Pancreas (tissue), 10 donors: ENCODE results near the gene C1QL4. TPM values are rescaled to one million over a fixed set of nuclear protein-coding genes. Genes with fewer than 3 reads are reported as not detected.

Source experiments
- ATAC-seq, 4 donors: fragments of 200-7000 bp; cut with Tn5 transposase; one replicate each; pipeline versions ENCODE4 v1.8.0 to v1.9.1; 2020; ENCODE audit warnings: mild to moderate bottlenecking in 4 of 4, moderate library complexity in 4 of 4
- DNase-seq, 6 donors: peaks; one replicate each; pipeline ENCODE4 v3.0.0-alpha.2; 2020
- FAIRE-seq: peaks from 2 replicates; lab custom pipeline; 2012; peaks lifted over from hg19 to GRCh38; lab: Jason Lieb, UNC
- H3K27ac ChIP-seq, 4 donors: fragments of 200-600 bp; sonication (generic); 1 replicate in 3 of 4; 2 replicates in 1 of 4; pipeline versions ENCODE4 v1.5.0 to v1.8.0; 2020
- H3K27me3 ChIP-seq, 4 donors: fragments of 200-600 bp; one replicate each; pipeline ENCODE4 v1.8.0; 2021
- H3K36me3 ChIP-seq, 3 donors: fragments of 200-600 bp; sonication (generic) in 1 of 3; one replicate each; pipeline versions ENCODE4 v1.5.0 to v1.8.0; 2020 to 2021
- H3K4me1 ChIP-seq, 3 donors: fragments of 200-600 bp; one replicate each; pipeline ENCODE4 v1.8.0; 2021
- H3K4me3 ChIP-seq, 4 donors: fragments of 200-600 bp; sonication (generic) in 2 of 4; one replicate each; pipeline versions ENCODE4 v1.5.0 to v1.8.0; 2020 to 2021
- H3K9me3 ChIP-seq, 4 donors: fragments of 200-600 bp; one replicate each; pipeline ENCODE4 v1.8.0; 2021
- WGBS, 2 donors: extraction: QIAGEN DNeasy Blood & Tissue Kit; methylation state at CpG; one replicate each; pipeline ENCODE4 v1.1.7; 2013; 5-methylcytosine and 5-hydroxymethylcytosine counted together
- intact Hi-C, 3 donors: fragments of 100-400 bp; cut with DNase I; formaldehyde crosslinking; loops; one replicate each; pipeline versions ENCODE4 v1.11.1 to v1.14.2; 2022
- polyA plus RNA-seq, 2 donors: library from polyadenylated mRNA; stranded (reverse); fragments of 200-250 nt; gene quantifications; one replicate each; pipeline ENCODE4 v1.2.3, GENCODE V29; 2013
- total RNA-seq, 6 donors: library from RNA; stranded (reverse); fragmentation: NEBNext Ultra II Directional in 4 of 6; extraction: Animal tissue kit (Norgen Biotek cat#: 25700) in 4 of 6; gene quantifications; one replicate each; pipeline versions ENCODE4 v1.2.1 to v1.2.4, GENCODE V29; 2021 to 2023
- TF ChIP-seq, protein P1 (sequence below), 4 donors: fragments of 200-600 bp; sonication (generic) in 3 of 4; IDR thresholded peaks; one replicate each; pipeline versions ENCODE4 v1.5.0 to v1.8.0; 2021; ENCODE audit warnings: antibody characterized with exemption in 4 of 4
- donor health status: healthy with polysubstance abuse.
- donor health status: DM: no; HTN: no; CAD: no; lungs with moderate emphysema.
- donor health status: DM: no; HTN: no; CAD: no.
- donor health status: control.
- donor health status: control.
- donor health status: Bipolar disorder and iron deficiency.
- donor health status: DM: yes; HTN: yes; CAD: no.
- donor health status: DM: no; HTN: no; CAD: no.
- donor health status: DM: no; HTN: no; CAD: no.
- donor health status: DM: yes; HTN: yes; CAD: no.

C1QL4 gene
- total and polyA plus RNA-seq, 8 donors = not detected

DNA sequence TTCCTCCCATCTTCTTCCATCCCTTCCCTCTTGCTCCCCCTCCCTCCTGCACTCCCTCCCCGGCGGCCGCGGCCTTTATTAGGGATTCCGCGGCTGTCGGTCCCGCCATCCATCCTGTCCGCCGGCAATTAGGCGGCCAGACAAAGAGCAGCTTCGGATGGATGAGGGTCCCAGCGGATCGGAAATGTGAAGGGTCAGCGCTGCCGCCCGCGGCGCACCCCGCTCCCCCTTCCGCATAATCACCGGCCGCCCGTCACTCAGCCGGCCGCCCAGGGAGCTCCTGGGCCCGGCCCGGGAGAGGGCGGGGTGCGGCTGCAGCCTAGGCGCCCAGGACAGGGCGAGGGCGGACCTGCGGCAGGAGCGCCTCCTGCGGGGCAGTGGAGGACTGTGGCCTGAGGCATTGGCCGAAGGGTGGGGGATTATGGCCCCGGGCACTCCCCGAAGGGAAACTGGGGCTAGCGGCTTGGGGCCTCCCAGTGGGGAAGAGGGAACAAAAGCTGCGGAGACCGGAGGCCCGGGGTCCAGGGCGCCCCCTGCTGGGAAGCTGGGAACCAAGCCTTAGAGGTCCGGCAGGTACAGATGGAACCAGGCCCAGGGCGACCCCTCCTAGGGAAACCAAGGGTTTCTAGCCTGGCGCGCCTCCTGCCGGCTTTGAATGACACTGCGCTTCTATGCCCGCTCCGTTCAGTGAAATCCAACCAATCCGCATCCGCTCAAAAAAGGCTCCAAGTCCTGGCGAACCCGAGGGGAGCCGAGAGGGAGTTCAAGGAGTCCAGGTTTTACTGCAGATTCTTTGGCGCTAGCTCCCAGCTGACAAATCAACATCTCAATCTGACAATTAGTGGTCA is 5.3 kb upstream of the C1QL4 start:
- Histone ChIP-seq H3K4me3 (peak overlapping the region in 3 of 4 donors; percentile 11 to 41 (median 23)), H3K36me3 (no peaks in the 10 kb centered on the region), H3K27ac (no peak overlapping the region), H3K4me1 (peaks cover 13 to 26% (median 18%) of the 10 kb centered on the region in 3 donors), H3K27me3 (peaks cover 0 to 4% (median 0%) of the 10 kb centered on the region in 4 donors), H3K9me3 (no peaks in the 10 kb centered on the region)
- DNase-seq = peak; percentile 56 to 86 (median 76)
- 20 to 21% methylated on average over 52 to 58 of the region's 58 CpGs for WGBS, 2 donors
- peak; percentile 36 to 72 (median 66) for ATAC-seq
- no peak for FAIRE-seq
- intact Hi-C loops = loop anchor here in 1 of 3 donors (10.0 kb wide), 1 partner anchor 173 kb away; no protein-coding TSS in a partner anchor
- TF ChIP-seq, protein P1, sequence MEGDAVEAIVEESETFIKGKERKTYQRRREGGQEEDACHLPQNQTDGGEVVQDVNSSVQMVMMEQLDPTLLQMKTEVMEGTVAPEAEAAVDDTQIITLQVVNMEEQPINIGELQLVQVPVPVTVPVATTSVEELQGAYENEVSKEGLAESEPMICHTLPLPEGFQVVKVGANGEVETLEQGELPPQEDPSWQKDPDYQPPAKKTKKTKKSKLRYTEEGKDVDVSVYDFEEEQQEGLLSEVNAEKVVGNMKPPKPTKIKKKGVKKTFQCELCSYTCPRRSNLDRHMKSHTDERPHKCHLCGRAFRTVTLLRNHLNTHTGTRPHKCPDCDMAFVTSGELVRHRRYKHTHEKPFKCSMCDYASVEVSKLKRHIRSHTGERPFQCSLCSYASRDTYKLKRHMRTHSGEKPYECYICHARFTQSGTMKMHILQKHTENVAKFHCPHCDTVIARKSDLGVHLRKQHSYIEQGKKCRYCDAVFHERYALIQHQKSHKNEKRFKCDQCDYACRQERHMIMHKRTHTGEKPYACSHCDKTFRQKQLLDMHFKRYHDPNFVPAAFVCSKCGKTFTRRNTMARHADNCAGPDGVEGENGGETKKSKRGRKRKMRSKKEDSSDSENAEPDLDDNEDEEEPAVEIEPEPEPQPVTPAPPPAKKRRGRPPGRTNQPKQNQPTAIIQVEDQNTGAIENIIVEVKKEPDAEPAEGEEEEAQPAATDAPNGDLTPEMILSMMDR (IDR thresholded peaks at IDR 0.05) = peak; percentile 52 to 72 (median 64)

GRCh38 chr12:49341777-49342065 is 4.7 kb upstream of the C1QL4 start:
- no peak overlapping the region for H3K4me3 ChIP-seq
- intact Hi-C loops = loop anchor here in 1 of 3 donors (10.0 kb wide), 1 partner anchor 173 kb away; no protein-coding TSS in a partner anchor
- peaks cover 0 to 4% (median 0%) of the 10 kb centered on the region in 4 donors for H3K27me3 ChIP-seq
- TF ChIP-seq, protein P1 (IDR thresholded peaks at IDR 0.05) = no peak
- DNase-seq = no peak
- H3K4me1 ChIP-seq = peaks cover 8 to 20% (median 12%) of the 10 kb centered on the region in 3 donors
- H3K27ac ChIP-seq = no peak overlapping the region
- H3K36me3 ChIP-seq = no peaks in the 10 kb centered on the region
- 71 to 74% methylated on average over 20 to 21 of the region's 21 CpGs for WGBS, 2 donors
- no peak for ATAC-seq
- no peak for FAIRE-seq
- H3K9me3 ChIP-seq = no peaks in the 10 kb centered on the region

DNA sequence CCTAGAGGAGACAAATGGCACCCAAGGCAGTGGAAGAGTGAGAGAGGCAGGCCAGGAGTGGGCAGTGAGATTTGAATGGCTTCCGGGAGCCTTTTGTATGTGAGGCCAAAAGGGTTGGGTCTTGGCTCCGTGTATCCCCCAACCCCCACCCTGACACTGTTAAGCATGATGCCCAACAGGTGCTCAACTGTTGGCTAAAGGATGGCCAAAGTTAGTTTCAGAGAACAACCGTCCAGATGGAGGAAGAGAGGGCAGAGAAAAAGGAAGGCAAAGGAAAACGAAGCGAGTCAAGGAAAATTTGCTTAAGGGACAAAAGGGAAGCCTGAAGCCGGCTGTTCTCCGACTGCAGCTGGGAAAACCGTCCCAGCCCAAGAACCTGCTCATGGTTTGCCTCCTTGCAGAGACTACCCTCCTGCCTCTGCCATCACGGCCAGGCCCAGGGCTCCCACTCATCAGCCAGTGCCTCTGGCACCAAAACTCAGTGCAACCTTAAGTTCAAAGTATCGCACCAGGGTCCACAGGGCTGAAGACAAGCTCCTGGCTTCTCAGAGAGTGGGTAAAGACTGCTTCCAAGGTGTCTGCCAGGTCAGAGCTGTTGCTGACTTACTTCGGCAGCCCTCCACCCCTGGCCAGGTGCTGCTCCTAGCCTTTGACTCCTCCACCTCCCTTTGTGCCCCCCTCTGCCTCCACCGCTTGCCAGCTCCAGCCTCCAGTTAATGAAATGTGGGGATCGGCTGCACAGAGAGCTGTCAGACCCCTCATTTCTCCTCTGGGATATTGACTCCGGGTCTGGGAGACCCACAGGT is 4.2 kb upstream of the C1QL4 start:
- no peak for FAIRE-seq
- Histone ChIP-seq H3K36me3 (no peaks in the 10 kb centered on the region), H3K9me3 (no peaks in the 10 kb centered on the region), H3K4me1 (peaks cover 6 to 20% (median 8%) of the 10 kb centered on the region in 3 donors), H3K27me3 (peaks cover 0 to 8% (median 5%) of the 10 kb centered on the region in 4 donors), H3K4me3 (no peak overlapping the region), H3K27ac (no peak overlapping the region)
- no peak for DNase-seq
- TF ChIP-seq, protein P1 (IDR thresholded peaks at IDR 0.05) = no peak
- intact Hi-C loops = loop anchor here in 1 of 3 donors (10.0 kb wide), 1 partner anchor 174 kb away; no protein-coding TSS in a partner anchor
- 72 to 76% methylated on average over 14 of the region's 14 CpGs for WGBS, 2 donors
- ATAC-seq = no peak

DNA sequence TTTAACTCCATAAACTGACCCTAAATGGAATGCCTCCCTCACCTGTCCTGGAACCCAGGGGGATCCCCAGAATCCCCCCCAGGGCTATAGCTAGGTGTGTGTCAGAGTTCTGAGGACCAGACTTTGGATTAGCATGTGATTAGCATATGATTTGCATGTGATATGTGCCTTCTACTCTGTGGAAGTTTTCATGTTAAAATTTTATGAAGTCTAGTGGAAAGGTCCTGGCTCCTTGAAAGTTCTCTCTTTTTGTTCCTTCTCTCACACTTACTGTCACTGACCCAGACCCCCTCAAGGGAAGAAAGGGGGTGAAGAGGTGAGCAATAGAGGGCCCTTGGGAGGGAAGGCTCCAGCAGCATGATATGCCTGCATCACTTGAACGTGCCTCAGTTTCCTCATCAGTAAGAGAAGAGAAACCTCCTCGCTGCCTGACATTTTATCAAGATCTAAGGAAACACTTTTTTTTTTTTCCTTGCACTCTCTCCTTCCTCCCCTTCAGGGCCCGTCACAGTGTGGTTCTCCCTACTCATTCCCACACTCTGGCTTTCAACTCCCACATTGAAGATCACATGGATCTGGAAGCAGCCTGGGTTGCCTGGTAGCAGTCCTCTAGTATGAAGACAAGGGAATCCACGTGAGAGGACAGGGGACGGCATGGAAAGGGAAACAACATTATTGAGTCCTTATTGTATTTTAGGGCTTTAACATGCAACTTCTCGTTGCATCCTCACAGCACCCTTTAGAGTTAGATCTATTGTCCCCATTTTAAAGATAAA is 3.3 kb upstream of the C1QL4 start:
- WGBS, 2 donors = 82 to 87% methylated on average over 6 of the region's 6 CpGs
- Histone ChIP-seq H3K27ac (no peak overlapping the region), H3K36me3 (no peaks in the 10 kb centered on the region), H3K27me3 (peaks cover 0 to 8% (median 7%) of the 10 kb centered on the region in 4 donors), H3K4me1 (peaks cover 0 to 13% (median 0%) of the 10 kb centered on the region in 3 donors), H3K9me3 (no peaks in the 10 kb centered on the region), H3K4me3 (no peak overlapping the region)
- ATAC-seq (no peak), FAIRE-seq (no peak), DNase-seq (no peak)
- TF ChIP-seq, protein P1 (IDR thresholded peaks at IDR 0.05) = no peak
- intact Hi-C loops = loop anchor here in 1 of 3 donors (10.0 kb wide), 1 partner anchor 175 kb away; no protein-coding TSS in a partner anchor
